Activated T-cell treated with anti-CD3 and anti-CD28 coated beads, Interleukin-2, amount 50 U/mL, for 24 hours (primary cell): ENCODE data around the gene CFAP97.
A peak's percentile ranks its signal among the peaks of the same experiment; 100 is the strongest.

Source experiments
- DNase-seq: peaks from one replicate; pipeline ENCODE4 v3.0.0-alpha.2; 2020
- H3K27ac Mint-ChIP-seq: 2 replicates; pipeline ENCODE4 v1.8.0; 2020; ENCODE audit warnings: mild to moderate bottlenecking, mixed read lengths
- H3K27me3 Mint-ChIP-seq: 2 replicates; pipeline ENCODE4 v1.8.0; 2020; ENCODE audit warnings: mixed read lengths
- H3K36me3 Mint-ChIP-seq: 2 replicates; pipeline ENCODE4 v1.8.0; 2020; ENCODE audit warnings: low read depth, mixed read lengths
- H3K4me1 Mint-ChIP-seq: 2 replicates; pipeline ENCODE4 v1.8.0; 2020; ENCODE audit warnings: low read depth, mixed read lengths
- H3K4me3 Mint-ChIP-seq: 2 replicates; pipeline ENCODE4 v1.8.0; 2020; ENCODE audit warnings: mild to moderate bottlenecking, moderate library complexity, mixed read lengths
- H3K9me3 Mint-ChIP-seq: 2 replicates; pipeline ENCODE4 v1.8.0; 2020; ENCODE audit warnings: mixed read lengths

CFAP97 gene

GRCh38 chr4:185144601-185145240, 59.1 kb downstream of the CFAP97 start:
- Mint-ChIP-seq H3K27me3 (peaks cover 29% of the 10 kb centered on the region), H3K4me1 (peaks cover 13% of the 10 kb centered on the region), H3K4me3 (no peak overlapping the region), H3K27ac (no peak overlapping the region), H3K36me3 (peaks cover 14% of the 10 kb centered on the region), H3K9me3 (no peaks in the 10 kb centered on the region)
- DNase-seq = no peak

GRCh38 chr4:185143601-185143969, 60.2 kb downstream of the CFAP97 start:
- Mint-ChIP-seq H3K27ac (no peak overlapping the region), H3K9me3 (no peaks in the 10 kb centered on the region), H3K36me3 (peaks cover 8% of the 10 kb centered on the region), H3K4me1 (peaks cover 13% of the 10 kb centered on the region), H3K27me3 (peaks cover 37% of the 10 kb centered on the region), H3K4me3 (peak overlapping the region; percentile 78)
- no peak for DNase-seq

- Mint-ChIP-seq H3K4me3 (peak within 1 kb of the TSS; percentile 78), H3K27ac (peak within 1 kb of the TSS; percentile 40), H3K9me3 (no peaks in the 10 kb centered on the region), H3K4me1 (peaks cover 13% of the 10 kb centered on the region), H3K27me3 (peaks cover 43% of the 10 kb centered on the region), H3K36me3 (peaks cover 6% of the 10 kb centered on the region)
- peak; percentile 89 for DNase-seq
Observed at GRCh38 chr4:185142912-185143600, 60.7 kb downstream of the CFAP97 start, which contains the start of gene SLC25A4. Gene SLC25A4, plus strand, starts transcription at chr4:185143266. Its CDS starts 107 bp downstream, at chr4:185143373.

- H3K9me3 Mint-ChIP-seq = no peaks in the 10 kb centered on the region
- H3K27ac Mint-ChIP-seq = no peak overlapping the region
- H3K27me3 Mint-ChIP-seq = peaks cover 46% of the 10 kb centered on the region
- peak overlapping the region; percentile 78 for H3K4me3 Mint-ChIP-seq
- peaks cover 6% of the 10 kb centered on the region for H3K36me3 Mint-ChIP-seq
- no peak for DNase-seq
- H3K4me1 Mint-ChIP-seq = peaks cover 13% of the 10 kb centered on the region
Observed at GRCh38 chr4:185142564-185142911, 61.3 kb downstream of the CFAP97 start.

- Mint-ChIP-seq H3K9me3 (no peaks in the 10 kb centered on the region), H3K4me1 (peaks cover 13% of the 10 kb centered on the region), H3K27ac (no peak overlapping the region), H3K27me3 (peaks cover 52% of the 10 kb centered on the region), H3K36me3 (peaks cover 5% of the 10 kb centered on the region), H3K4me3 (no peak overlapping the region)
- no peak for DNase-seq
Observed at GRCh38 chr4:185141777-185142176, 62.0 kb downstream of the CFAP97 start.

GRCh38 chr4:185139736-185140135, 64.1 kb downstream of the CFAP97 start:
- Mint-ChIP-seq H3K27ac (no peak overlapping the region), H3K27me3 (peaks cover 51% of the 10 kb centered on the region), H3K36me3 (no peaks in the 10 kb centered on the region), H3K4me1 (peaks cover 13% of the 10 kb centered on the region), H3K4me3 (no peak overlapping the region), H3K9me3 (no peaks in the 10 kb centered on the region)
- DNase-seq = no peak

- DNase-seq = no peak
- H3K27me3 Mint-ChIP-seq = peaks cover 45% of the 10 kb centered on the region
- H3K27ac Mint-ChIP-seq = no peak overlapping the region
Observed at GRCh38 chr4:185138161-185138560, 65.6 kb downstream of the CFAP97 start.

GRCh38 chr4:185137233-185137925, 66.4 kb downstream of the CFAP97 start:
- Mint-ChIP-seq H3K4me1 (peaks cover 2% of the 10 kb centered on the region), H3K4me3 (no peak overlapping the region), H3K27me3 (peaks cover 42% of the 10 kb centered on the region), H3K9me3 (no peaks in the 10 kb centered on the region), H3K36me3 (no peaks in the 10 kb centered on the region), H3K27ac (no peak overlapping the region)
- no peak for DNase-seq

More at GRCh38 chr4:185138161-185138560, 65.6 kb downstream of the CFAP97 start:
- Mint-ChIP-seq H3K36me3 (no peaks in the 10 kb centered on the region), H3K4me3 (no peak overlapping the region), H3K4me1 (peaks cover 6% of the 10 kb centered on the region), H3K9me3 (no peaks in the 10 kb centered on the region)

GRCh38 chr4:185134307-185134869, 69.4 kb downstream of the CFAP97 start:
- peaks cover 49% of the 10 kb centered on the region for H3K27me3 Mint-ChIP-seq

GRCh38 chr4:185128272-185129119, 75.3 kb downstream of the CFAP97 start:
- Mint-ChIP-seq H3K9me3 (no peaks in the 10 kb centered on the region), H3K4me3 (peak overlapping the region; percentile 71), H3K27ac (no peak overlapping the region), H3K4me1 (peaks cover 9% of the 10 kb centered on the region), H3K27me3 (peaks cover 57% of the 10 kb centered on the region), H3K36me3 (no peaks in the 10 kb centered on the region)
- DNase-seq = peak; percentile 58

More at GRCh38 chr4:185134307-185134869, 69.4 kb downstream of the CFAP97 start:
- H3K27ac Mint-ChIP-seq = no peak overlapping the region
- no peak for DNase-seq
- H3K4me1 Mint-ChIP-seq = no peaks in the 10 kb centered on the region
- no peaks in the 10 kb centered on the region for H3K9me3 Mint-ChIP-seq
- H3K36me3 Mint-ChIP-seq = no peaks in the 10 kb centered on the region
- H3K4me3 Mint-ChIP-seq = no peak overlapping the region

- H3K36me3 Mint-ChIP-seq = no peaks in the 10 kb centered on the region
- H3K4me1 Mint-ChIP-seq = peaks cover 14% of the 10 kb centered on the region
- peak; percentile 46 for DNase-seq
- peaks cover 66% of the 10 kb centered on the region for H3K27me3 Mint-ChIP-seq
- H3K9me3 Mint-ChIP-seq = no peaks in the 10 kb centered on the region
- H3K4me3 Mint-ChIP-seq = peak overlapping the region; percentile 71
- no peak overlapping the region for H3K27ac Mint-ChIP-seq
Observed at GRCh38 chr4:185127021-185127925, 76.5 kb downstream of the CFAP97 start.

GRCh38 chr4:185124006-185124405, 79.8 kb downstream of the CFAP97 start:
- Mint-ChIP-seq H3K4me1 (peaks cover 12% of the 10 kb centered on the region), H3K9me3 (no peaks in the 10 kb centered on the region), H3K36me3 (no peaks in the 10 kb centered on the region), H3K27me3 (peaks cover 48% of the 10 kb centered on the region), H3K4me3 (no peak overlapping the region), H3K27ac (no peak overlapping the region)
- no peak for DNase-seq

GRCh38 chr4:185122681-185123345, 81.0 kb downstream of the CFAP97 start:
- DNase-seq = no peak
- no peak overlapping the region for H3K4me3 Mint-ChIP-seq
- peaks cover 7% of the 10 kb centered on the region for H3K4me1 Mint-ChIP-seq
- no peaks in the 10 kb centered on the region for H3K9me3 Mint-ChIP-seq
- peaks cover 43% of the 10 kb centered on the region for H3K27me3 Mint-ChIP-seq
- no peaks in the 10 kb centered on the region for H3K36me3 Mint-ChIP-seq
- H3K27ac Mint-ChIP-seq = no peak overlapping the region
